Activated CD4-positive, alpha-beta T cell treated with anti-CD3 and anti-CD28 coated beads for 24 hours (primary cell): ENCODE measurements around the gene CEP170B.
"Not testable (repeated sequence)": the region's sequence is repeated elsewhere in the genome, so short reads cannot be mapped to it uniquely, and the experiment has no call there.

ENCODE experiments used
- DNase-seq, 2 donors: peaks; one replicate each; pipeline ENCODE4 v3.0.0-alpha.2; 2020; ENCODE audit warnings: low read depth in 2 of 2

Gene CEP170B

DNA sequence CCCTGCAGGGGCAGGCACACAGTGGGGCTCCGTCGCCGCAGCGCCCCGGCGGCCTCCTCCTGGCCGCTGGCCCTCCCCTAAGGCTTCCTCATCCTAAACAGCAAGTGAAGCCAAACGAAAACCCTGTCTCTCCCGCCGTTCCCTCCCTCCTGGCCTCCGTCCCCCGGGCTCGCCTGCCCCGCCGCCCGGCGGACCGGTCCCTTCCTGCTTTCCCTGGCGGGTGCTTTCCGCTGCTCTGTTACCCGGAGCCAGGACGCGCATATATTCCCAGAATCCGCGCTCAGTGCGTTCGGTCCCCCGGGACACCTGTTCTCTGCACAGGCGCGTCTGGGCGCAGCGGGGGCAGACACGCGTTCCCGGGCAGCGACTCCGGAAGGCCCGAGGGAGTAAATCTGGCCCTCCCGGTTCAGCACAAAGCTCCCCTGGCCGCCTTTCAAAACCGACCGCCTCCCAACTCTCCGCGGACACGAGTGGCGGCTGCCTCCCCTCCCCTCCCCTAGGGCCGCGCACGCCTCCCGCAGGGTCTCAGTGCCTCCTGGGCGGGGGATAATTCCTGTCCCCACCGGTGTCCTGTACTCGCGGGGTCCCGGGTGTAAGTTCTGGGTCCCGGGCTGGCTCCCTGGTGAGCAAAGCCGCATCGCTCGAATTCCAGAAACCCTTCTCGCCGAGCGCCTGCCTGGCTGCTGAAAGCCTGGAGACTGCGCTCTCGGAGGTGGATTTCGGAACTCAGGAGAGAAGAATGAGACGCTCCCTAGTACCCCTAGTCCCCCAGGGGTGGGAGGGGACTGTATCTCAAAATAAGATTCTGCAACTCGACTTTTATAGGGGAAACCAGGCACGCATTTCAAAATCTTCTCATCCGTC lies 21.4 kb upstream of the CEP170B start:
- no peak for DNase-seq

GRCh38 chr14:104844306-104845032 lies 20.6 kb upstream of the CEP170B start:
- no peak for DNase-seq

DNA sequence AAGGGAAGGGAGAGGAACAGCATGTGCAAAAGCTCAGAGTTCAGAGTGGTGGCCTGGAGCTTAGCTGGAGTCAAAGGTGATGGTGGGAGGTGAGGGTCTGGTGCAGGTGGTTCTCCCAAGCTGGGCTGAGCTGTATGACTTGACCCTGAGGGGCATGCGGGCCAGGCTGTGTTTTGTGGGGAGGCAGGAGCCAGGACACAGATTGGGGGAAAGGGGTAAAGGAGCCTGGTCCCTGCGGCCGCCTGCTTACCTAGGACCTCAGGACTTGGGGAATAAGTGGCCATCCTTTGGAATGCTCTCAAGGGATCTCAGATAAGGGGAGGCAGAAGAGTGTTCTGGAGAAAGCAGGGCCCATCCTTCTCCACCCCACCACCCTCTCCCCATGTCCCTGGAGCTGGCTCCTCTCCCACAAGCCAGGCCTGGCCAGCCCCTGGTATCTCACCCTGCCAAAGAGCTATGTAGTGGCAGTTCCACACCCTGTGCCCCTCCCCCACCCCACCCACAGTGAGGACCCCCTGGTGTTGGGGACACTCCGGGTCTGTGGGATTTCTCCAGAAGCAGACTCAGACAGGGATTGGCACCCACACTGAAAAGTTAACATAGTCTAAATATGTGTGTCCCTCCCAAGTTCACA lies 19.9 kb upstream of the CEP170B start:
- DNase-seq: no peak

GRCh38 chr14:104845834-104846441 lies 19.1 kb upstream of the CEP170B start:
- no peak for DNase-seq

DNA sequence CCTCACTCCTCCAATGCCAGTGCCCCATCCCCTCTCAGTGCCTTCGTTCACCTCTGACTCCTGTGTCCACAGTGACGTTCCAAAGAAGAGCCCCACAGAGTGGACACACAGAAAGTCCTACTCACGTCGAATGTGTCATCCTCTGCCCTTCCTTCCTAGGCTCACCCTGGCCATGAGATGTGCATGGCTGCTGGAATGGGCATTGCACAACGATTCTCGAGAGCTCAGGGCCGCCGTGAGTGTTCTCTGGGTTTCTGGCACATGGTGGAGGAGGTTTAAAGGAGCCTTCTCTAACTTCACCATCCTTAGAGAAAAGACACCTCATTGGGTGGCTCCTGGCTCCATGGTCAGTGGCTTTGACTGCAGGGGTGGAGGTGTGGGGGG lies 12.8 kb upstream of the CEP170B start:
- DNase-seq: no peak

GRCh38 chr14:104855532-104856090 lies 9.5 kb upstream of the CEP170B start:
- DNase-seq: no peak

- DNase-seq: no peak
Measured at GRCh38 chr14:104856157-104856868, 8.8 kb upstream of the CEP170B start.

DNA sequence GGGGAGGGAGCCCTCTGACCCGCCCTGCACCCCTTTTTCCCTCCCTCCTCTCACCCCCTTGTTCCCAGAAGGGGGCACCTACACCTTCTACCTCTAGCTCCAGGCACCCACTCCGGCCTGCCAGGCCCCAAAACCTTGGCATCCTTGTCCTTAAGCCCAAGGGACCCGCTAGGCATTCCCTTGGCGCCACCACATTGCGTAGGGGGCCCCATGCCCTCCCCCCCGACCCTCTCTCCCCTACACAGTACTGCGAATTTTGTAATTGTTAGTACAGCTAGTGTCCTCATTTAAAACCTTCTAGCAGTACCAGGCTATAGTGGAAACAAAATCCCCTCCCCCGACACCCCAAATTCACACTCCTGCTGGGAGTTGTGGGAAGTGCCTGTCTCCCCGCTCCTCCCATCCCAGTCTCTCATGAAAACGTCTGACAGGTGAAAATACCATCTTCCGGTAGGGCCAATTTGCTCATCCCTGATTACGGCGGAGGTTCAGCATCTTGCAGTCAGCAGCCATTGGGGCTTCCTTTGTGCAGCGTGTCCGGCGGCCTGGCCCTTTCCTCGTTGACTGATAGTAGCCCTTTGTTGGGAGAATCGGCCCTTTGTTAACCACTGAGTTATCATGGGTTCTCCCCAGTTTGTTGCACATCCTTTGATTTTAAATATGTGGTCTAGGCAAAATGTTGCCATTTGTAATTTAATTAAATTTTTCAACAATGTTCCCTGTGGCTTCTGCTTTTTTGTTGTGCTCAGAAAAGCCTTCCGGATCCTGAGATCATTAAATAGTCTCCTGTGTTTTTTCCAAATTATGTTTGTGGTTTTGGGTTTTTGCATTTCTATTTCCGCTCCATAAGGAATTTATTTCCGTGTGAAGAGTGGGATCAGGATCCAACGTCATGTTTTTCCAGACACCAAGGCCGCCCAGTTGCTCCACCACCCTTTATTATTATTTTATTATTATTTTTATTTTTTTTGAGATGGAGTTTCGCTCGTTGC lies 7.9 kb upstream of the CEP170B start:
- DNase-seq: no peak

DNA sequence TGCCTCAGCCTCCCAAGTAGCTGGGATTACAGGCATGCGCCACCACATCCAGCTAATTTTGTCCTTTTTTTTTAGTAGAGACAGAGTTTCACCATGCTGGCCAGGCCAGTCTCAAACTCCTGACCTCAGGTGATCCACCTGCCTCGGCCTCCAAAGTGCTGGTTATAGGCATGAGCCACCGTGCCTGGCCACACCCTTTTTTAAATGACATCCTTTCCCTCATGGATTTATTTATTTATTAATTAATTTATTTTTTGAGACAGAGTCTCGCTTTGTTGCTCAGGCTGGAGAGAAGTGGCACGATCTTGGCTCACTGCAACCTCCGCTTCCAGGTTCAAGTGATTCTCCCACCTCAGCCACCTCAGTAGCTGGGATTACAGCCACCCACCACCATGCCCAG lies 7.1 kb upstream of the CEP170B start:
- DNase-seq: not testable (repeated sequence)

GRCh38 chr14:104858811-104859426 lies 6.1 kb upstream of the CEP170B start:
- DNase-seq: no peak

GRCh38 chr14:104859900-104860299 lies 5.2 kb upstream of the CEP170B start:
- DNase-seq: no peak

GRCh38 chr14:104860414-104860813 lies 4.7 kb upstream of the CEP170B start:
- DNase-seq: no peak

GRCh38 chr14:104863131-104863862 lies 1.8 kb upstream of the CEP170B start:
- DNase-seq: no peak

- no peak for DNase-seq
Measured at GRCh38 chr14:104863923-104864266, 1.2 kb upstream of the CEP170B start.

DNA sequence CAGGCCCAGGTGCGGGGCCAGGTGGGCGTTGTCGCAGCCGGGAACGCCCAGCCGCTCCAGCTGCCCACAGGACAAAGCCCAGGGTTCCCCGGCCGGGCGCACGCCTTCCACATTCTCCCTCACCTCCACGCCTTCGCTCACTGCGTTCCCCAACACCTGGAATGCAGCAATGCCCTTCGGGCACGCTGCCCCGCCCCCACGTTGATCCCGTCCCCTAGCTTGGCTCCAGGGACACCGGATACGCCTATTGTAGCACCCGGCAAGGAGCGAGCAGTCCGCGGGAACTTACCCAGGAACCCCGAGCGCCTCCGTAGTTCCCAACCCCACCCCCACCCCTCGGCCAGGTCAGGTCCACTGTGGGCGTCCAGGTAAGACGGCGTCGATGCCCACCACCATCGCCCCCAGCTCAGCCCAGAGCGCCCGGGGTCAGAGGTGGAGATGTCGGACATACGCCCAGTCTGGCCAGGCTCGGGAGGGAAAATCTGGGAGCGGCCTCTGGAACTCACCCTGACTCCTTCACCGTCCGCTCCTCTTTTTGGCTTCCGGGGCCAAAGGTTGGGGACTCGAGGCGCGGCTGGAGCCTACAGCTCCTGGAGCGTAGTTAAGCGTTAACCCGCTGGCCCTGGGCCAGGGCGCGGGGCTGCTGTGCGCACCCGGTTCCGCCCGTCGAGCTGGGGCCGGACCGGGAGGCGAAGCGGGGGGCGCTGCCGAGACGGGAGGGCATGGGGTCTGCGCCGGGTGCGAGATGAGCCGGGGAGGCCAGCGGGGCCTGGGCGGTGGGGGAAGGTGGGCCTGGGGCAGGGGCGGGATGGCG lies 594 bp upstream of the CEP170B start:
- no peak for DNase-seq

GRCh38 chr14:104865631-104866441 lies 768 bp downstream of the CEP170B start:
- DNase-seq: peak in 1 of 2 donors; percentile 27
